Measurements from ENCODE around the gene OR6M1.

The OR6M1 gene

DNA sequence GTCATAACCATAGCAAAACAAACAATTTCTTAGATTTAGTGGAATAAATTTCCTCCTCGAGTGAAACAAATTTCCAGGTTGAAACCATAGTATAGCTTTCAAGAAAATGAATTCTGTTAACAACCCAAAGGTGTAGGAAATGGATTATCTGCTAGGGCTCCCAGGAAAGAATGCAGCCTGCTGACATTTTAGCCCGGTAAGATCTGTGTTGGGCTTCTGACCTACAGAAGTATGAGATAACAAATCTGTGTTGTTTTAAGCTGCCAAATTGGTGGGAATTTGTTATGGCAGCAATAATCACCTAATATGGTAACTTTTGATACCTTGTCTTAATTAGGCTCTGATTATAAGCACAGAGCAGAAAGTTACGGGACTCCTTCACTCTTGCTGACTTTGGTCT lies 32.0 kb upstream of the OR6M1 start:
- H3K27ac ChIP-seq, result no peak overlapping the region
- ChIA-PET CTCF (no interaction called here), POLR2A (ENCODE audit: low non-redundant PET) (no interaction called here)
- TF ChIP-seq CTCF (conservative IDR thresholded peaks at IDR 0.05; ENCODE audit: low read depth), result no peak
- DNase-seq (ENCODE audit: low spot score), result no peak

DNA sequence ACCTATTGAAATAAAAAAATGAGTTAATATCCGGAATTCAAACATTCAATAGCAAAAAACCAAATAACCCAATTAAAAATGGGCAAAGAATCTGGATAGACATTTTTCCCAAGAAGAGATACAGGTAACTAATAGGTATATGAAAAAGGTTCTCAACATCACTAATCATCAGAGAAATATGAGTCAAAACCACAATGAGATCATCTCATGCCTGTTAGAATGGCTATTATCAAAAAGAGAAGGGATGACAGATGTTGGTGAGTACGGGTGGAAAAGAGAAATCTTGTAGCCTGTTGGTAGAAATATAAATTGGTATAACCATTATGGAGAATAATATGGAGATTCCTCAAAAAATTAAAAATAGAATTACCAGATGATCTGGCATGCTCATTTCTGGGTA lies 26.9 kb upstream of the OR6M1 start:
- no peak overlapping the region for H3K27ac ChIP-seq
- CTCF ChIA-PET, result interaction anchor here (0.6 to 0.7 kb wide), 3 partner anchors 13 to 774 kb away, joined by 3 to 6 read pairs (median 3); no protein-coding TSS in a partner anchor
- DNase-seq (ENCODE audit: low spot score), result peak; percentile 12
- POLR2A ChIA-PET (ENCODE audit: low non-redundant PET), result no interaction called here
- TF ChIP-seq CTCF (conservative IDR thresholded peaks at IDR 0.05; ENCODE audit: low read depth), result no peak

DNA sequence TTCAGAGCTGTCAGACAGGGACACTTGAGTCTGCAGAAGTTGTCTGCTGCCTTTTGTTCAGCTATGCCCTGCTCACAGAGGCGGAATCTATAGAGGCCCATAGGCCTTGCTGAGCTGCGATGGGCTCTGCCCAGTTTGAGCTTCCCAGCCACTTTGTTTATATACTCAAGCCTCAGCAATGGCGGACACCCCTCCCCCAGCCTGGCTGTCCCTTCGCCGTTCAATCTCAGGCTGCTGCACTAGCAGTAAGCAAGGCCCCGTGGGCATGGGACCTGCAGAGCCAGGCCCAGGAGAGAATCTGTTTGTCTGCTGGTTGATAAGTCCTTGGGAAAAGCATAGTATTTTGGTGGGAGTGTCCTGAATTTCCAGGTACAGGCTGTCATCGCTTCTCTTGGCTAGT lies 23.6 kb upstream of the OR6M1 start:
- ChIA-PET CTCF (no interaction called here), POLR2A (ENCODE audit: low non-redundant PET) (no interaction called here)
- no peak overlapping the region for H3K27ac ChIP-seq
- no peak for TF ChIP-seq CTCF (conservative IDR thresholded peaks at IDR 0.05; ENCODE audit: low read depth)
- DNase-seq (ENCODE audit: low spot score), result no peak

- no peak overlapping the region for H3K27ac ChIP-seq
- ChIA-PET CTCF (interaction anchor here (0.8 kb wide), 1 partner anchor 179 kb away, joined by 3 read pairs; no protein-coding TSS in a partner anchor), POLR2A (ENCODE audit: low non-redundant PET) (no interaction called here)
- TF ChIP-seq CTCF (conservative IDR thresholded peaks at IDR 0.05; ENCODE audit: low read depth), result no peak
- no peak for DNase-seq (ENCODE audit: low spot score)
Measured at GRCh38 chr11:123822599-123822998, 16.4 kb upstream of the OR6M1 start.

GRCh38 chr11:123822032-123822431 lies 15.9 kb upstream of the OR6M1 start:
- no peak for TF ChIP-seq CTCF (conservative IDR thresholded peaks at IDR 0.05; ENCODE audit: low read depth)
- DNase-seq (ENCODE audit: low spot score), result no peak
- no peak overlapping the region for H3K27ac ChIP-seq
- ChIA-PET POLR2A (ENCODE audit: low non-redundant PET) (no interaction called here), CTCF (interaction anchor here (0.5 kb wide), 1 partner anchor 81 kb away, joined by 3 read pairs; no protein-coding TSS in a partner anchor)

DNA sequence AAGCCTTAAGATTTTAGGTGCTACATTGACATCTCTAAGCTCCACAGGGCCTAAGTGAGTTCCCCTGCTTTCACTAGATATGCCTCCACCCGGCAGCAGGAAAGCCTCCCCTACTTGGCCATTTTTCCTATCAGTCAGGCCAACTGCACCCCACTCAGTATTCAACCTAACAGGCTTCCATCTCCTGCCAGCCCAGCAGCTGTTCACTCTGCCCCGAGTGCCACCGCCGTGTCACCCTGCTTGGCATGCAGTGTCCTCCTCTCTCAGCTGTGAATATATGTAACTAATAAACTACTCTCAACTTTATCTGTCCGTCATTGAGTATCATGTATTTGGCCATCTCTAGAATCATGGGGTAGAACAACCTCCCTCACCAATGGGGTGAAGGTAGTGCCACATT lies 9.0 kb upstream of the OR6M1 start:
- H3K27ac ChIP-seq, result no peak overlapping the region
- DNase-seq (ENCODE audit: low spot score), result no peak
- ChIA-PET CTCF (no interaction called here), POLR2A (ENCODE audit: low non-redundant PET) (no interaction called here)
- TF ChIP-seq CTCF (conservative IDR thresholded peaks at IDR 0.05; ENCODE audit: low read depth), result no peak

DNA sequence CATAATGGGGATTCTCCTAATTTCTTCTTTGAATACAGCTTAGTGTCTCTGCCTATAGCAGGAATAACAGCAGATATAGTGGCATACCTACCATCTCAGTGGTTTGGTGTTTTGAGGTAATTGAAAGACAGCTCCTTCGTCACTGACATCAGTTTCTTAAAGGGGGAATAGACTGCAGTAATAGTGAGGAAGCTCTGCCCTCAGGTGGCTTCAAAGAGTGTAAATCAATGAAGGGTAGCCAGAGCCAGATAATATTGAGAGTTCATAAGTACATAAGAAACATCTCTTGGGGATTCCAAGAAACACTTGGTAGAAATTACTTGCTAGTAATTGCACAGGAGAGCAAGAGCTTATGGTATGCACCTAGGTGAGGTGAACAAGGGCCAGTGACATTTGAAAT lies 4.4 kb downstream of the OR6M1 start:
- DNase-seq (ENCODE audit: low spot score), result no peak
- CTCF ChIA-PET, result no interaction called here
- POLR2A ChIA-PET (ENCODE audit: low non-redundant PET), result no interaction called here
- H3K27ac ChIP-seq, result no peak overlapping the region
- TF ChIP-seq CTCF (conservative IDR thresholded peaks at IDR 0.05; ENCODE audit: low read depth), result no peak

Data from RWPE1 (cell line).